MM.1S (cell line): Measurements from ENCODE around the gene KLC1.

ENCODE experiments used
- EZH2 ChIP-seq: fragments of 300-600 bp; sonication (generic); optimal IDR thresholded peaks from 2 replicates; pipeline ENCODE3; 2017; ENCODE audit warnings: low read depth, mild to moderate bottlenecking, antibody characterized with exemption, low read length, mixed read lengths
- TF ChIP-seq, protein P1 (sequence below): fragments of 300-600 bp; sonication (generic); IDR thresholded peaks from 2 replicates; pipeline ENCODE4 v1.5.1; 2016; ENCODE audit warnings: antibody characterized with exemption, low read length, mixed read lengths

DNA sequence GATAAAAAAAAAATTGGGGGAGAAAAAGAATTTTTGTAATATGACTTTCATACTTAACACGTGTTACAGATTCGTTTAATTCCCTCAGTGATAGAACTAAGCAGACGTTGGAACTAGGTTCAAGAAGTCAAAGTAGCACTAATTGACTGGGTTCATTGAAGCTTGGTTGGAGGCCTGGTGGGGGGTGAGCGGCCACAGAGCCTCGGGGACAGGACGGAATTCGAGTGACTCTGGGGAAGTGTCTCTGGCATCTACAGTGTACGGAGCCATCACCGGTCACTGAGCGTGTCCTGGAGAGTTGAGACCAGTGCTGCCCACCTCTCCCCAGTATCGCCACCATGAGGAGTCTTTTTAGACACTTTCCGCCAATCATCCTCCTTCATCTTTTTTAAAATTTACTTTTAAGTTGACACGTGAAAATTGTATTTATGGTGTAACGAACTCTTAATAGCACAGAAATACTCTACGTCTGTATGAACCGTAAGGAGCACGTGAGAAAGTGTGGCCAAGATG, 87.9 kb downstream of the KLC1 start:
- TF ChIP-seq, protein P1, sequence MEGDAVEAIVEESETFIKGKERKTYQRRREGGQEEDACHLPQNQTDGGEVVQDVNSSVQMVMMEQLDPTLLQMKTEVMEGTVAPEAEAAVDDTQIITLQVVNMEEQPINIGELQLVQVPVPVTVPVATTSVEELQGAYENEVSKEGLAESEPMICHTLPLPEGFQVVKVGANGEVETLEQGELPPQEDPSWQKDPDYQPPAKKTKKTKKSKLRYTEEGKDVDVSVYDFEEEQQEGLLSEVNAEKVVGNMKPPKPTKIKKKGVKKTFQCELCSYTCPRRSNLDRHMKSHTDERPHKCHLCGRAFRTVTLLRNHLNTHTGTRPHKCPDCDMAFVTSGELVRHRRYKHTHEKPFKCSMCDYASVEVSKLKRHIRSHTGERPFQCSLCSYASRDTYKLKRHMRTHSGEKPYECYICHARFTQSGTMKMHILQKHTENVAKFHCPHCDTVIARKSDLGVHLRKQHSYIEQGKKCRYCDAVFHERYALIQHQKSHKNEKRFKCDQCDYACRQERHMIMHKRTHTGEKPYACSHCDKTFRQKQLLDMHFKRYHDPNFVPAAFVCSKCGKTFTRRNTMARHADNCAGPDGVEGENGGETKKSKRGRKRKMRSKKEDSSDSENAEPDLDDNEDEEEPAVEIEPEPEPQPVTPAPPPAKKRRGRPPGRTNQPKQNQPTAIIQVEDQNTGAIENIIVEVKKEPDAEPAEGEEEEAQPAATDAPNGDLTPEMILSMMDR: no peak
- no peak for TF ChIP-seq EZH2
